NCI-H82 treated with DMSO at 0.1 percent for 48 hours (cell line): ENCODE measurements around the gene CATSPERZ.
A peak's percentile ranks its signal among the peaks of the same experiment; 100 is the strongest.

Experiments
- DNase-seq: peaks from one replicate; lab custom pipeline; 2025; ENCODE audit not compliant: unreplicated experiment; lab: John Stamatoyannopoulos, UW

CATSPERZ gene

DNA sequence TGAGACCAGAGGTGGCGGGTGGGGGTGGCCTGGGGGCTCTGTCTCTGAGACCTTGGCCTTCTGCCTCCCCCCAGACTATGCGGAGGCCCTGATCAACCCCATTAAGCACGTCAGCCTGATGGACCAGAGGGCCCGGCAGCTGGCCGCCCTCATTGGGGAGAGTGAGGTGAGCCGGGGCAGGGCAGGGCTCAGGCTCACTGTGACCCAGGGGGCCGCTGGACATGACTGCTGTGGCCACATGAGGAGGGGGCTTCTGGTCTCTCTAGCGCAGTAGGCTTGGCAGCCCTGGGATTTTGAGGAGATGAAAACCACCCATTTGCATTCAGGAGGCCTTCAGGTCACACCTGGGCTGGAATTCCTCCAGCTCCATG lies 36.2 kb upstream of the CATSPERZ start:
- DNase-seq: no peak

DNA sequence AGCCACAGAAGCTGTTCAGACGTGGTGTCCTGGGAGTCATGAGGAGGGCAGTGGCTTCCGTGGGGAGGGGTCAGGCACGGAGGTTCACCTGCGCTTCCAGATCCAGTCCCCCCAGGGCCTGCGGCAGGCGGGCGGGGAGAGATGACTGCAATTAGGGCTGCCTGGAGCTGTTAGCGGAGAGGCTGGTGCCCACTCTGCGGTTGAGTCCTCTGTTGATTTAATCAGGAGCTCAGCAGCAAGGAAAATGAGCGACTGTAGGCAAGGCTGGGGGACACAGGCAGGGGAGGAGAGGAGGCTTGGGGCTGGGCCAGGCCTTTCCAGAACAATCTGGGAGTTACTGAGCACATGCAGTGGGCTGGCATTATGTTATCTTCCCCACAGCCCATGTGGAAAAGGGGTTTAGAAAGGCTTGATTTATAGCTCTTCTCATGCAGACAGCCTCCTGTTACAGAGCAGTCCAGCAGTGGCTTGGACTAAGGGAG lies 35.7 kb upstream of the CATSPERZ start:
- no peak for DNase-seq

DNA sequence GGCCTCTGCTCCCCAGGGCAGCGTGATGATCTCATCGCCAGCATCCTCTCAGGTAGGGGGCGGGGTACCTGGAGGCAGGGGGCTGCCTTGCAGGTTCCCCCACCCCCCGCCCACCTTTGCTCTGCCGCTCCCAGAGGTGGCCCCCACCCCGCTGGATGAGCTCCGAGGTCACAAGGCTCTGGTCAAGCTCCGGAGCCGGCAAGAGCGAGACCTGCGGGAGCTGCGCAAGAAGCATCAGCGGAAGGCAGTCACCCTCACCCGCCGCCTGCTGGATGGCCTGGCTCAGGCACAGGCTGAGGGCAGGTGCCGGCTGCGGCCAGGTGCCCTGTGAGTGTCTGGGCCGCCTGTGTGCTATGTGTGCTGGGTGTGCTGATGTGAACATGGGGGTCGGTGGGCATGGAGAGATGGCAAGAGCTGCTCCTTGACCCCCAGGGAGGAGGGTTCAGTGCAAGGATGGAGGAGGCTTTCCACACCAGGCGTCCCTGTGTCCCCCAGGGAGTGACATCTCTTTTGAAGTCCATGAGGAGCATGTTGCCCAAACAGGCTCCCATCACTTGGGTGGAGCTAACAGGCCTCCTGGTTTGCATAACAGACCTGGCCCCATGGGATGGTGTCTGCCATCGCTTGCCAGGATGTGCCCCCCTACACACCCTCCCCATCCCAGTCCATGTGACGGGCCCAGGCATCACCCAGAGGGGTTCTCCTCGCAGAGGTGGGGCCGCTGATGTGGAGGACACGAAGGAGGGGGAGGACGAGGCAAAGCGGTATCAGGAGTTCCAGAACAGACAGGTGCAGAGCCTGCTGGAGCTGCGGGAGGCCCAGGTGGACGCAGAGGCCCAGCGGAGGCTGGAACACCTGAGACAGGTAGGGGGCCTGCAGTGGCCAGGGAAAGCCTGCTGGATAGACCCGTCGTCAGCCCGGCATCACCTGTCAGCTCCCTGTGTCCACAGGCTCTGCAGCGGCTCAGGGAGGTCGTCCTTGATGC lies 34.7 kb upstream of the CATSPERZ start:
- DNase-seq: no peak

DNA sequence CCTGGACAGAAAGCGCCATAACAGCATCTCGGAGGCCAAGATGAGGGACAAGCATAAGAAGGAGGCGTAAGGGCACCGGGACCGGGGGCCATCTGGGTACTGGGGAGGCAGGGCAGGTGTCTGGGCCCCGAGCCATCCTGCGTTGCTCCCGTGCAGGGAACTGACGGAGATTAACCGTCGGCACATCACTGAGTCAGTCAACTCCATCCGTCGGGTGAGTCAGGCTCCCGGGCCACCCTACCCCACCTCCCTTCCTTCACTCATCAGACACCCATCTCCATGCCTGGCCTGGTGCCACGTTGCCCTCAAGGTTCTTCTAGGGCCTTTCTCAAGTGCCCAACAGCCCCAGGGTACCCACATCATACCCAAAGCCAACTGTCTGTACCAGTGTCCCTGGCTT lies 33.8 kb upstream of the CATSPERZ start:
- no peak for DNase-seq

DNA sequence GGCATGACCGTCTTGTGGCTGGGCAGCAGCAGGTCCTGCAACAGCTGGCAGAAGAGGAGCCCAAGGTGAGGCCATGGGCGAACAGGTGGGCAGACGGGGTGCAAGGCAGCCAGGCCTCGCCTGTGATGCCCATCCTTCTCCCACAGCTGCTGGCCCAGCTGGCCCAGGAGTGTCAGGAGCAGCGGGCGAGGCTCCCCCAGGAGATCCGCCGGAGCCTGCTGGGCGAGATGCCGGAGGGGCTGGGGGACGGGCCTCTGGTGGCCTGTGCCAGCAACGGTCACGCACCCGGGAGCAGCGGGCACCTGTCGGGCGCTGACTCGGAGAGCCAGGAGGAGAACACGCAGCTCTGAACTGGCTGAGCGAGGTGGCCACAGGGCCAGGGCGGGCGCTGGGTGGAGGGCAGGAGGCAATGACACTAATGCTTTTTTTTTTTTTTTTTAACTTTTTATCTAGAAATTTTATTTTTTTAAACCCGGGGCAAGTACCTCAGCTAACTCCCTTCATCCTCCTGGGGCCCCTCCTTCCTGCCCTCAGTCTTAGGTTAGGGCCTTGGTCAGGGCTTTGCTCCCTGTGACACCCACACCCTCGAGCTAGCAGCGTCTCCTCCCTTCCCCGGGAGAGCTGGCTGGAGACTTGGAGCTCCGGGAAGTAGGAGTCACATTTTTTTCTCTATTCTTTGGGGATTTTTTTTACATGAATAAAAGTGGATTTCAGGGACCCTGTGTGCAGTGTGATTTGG lies 32.8 kb upstream of the CATSPERZ start:
- DNase-seq: no peak

DNA sequence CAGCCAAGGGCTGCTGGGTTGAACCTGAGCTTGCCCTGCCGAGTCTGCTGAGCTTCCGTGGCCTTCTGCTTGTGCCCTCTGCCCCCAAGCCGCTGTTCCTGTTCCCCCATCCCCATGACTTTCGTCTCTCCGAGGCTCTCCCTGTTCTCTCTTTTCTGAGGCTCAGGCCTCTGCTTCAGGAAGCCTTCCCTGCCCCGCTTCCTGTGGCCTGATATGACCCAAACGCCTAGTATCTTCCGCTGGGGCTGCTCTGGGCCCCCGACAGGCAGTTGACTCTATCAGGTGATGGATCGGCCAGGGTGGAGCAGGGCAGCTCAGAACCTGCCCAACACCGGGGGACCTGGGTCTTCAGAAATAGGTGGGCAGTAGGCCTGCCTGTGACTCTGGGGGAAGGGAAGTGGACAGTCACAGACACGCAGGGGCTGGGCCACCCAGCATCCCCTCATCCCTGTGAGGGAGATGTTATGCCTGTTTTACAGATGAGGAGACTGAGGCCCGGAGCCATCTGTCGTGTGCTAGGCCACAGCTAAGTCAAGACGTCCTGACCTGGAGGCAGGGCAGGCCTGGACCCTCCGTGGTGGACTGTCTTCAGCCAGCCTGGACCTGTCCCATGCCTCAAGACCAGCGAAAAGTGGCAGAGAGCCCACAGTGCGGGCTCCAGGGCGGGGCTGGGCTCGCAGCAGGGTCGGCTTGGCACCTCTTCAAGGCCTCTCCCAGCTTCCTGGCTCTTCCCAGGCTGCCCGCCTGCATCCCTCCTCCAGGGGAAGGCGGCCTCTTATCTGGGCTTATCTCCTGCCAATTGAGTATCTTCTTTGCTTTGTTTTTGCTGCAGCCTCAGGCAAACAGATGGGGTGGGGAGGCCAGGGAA lies 31.9 kb upstream of the CATSPERZ start:
- DNase-seq: no peak

DNA sequence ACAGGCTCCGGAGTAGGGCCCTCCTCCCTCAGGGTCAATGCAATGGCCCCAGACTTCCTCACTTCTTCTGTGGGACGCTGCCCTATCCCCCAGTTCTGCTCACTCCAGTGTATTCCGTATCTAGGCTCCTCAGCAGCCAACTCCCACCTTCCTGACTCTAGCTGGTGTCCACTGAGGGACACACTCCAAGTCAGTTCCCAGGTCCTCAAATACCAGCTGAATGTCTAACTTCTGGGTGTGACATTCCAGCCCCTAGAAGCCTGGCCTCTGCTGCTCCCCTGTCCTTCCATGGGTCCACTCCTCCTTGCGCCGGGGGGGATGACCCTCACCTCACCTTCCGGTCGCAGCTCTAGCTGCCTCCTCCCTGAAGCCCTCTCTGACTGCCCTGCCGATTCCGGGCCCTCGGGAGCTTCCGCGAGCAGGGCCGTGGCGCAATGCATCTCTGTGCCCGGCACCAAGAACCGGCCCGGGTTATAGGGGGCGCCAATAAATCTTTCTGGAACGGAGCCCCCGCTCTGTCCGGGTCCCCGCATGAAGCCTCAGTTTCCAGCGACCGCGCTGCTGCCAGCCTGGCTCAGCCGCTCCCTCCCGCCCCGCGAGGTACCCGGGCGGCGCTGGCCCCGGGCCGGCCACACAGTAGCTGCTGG lies 31.1 kb upstream of the CATSPERZ start:
- DNase-seq: no peak

DNA sequence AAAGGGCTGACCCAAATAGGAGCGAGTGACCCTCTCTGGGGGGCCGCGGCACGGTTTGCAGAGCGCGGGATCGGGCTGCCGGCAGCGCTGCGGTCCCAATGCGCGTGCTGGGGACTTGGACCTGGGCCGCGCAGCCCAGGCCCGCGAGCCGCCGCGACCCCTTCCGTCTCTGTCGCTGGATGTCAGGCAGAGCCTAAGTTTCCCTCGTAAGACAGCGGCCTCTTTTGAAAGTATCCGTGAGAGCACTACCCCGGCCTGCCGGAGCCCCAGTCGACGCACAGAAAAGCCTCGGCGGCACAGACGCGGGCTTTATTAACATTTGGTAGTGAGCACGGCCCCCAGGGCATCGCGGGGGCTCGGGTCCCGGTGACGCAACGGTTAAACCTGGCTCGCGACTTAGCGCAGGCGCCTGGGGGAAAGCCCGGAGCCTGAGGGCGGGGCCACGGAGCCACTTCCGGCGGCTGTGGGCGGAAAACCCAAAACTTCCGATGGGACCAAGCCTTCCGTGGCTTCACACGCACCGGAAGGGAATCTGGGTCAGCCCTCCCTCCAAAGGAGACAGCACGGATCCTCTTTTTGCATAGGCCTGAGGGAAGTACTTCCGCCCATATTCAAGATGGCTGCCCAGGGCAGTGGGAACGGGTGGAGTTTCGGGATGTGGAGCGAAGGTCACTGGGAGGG lies 30.5 kb upstream of the CATSPERZ start:
- peak; percentile 96 for DNase-seq

DNA sequence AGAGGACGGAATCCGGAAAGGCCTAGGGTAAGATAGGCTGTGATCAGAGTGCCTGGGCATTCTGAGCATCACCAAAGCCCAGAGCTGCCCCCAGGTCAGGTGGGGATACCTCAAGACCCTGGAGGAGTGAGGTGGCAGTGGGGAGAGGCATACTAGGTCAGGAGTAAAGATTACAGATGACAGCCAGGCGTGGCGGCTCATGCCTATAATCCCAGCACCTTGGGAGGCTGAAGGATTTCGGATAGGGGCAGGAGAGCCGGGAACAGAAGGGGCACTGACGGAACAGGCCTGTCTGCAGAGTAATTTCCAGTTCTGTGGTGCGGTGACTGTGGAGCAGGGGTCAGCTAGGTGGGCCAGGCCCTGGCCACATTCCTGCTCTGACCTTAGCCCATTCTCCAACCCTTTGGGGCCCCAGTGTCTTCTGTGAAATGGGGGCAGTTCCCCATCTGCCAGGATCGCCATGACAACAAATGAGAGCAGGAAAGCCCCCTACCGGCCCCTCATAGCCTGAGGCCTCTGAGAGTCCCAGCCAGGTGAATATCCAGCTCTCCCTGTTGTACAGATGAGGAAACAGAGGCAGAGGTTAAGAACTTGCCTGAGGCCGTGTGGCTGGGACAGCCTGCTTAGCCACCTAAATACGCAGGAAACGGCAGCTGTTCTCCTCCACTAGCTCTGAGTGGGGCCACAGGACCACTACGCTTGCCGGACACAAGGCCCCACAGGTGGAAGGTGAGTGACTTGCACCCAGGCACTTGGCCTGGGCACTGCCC lies 24.9 kb upstream of the CATSPERZ start:
- DNase-seq: no peak

DNA sequence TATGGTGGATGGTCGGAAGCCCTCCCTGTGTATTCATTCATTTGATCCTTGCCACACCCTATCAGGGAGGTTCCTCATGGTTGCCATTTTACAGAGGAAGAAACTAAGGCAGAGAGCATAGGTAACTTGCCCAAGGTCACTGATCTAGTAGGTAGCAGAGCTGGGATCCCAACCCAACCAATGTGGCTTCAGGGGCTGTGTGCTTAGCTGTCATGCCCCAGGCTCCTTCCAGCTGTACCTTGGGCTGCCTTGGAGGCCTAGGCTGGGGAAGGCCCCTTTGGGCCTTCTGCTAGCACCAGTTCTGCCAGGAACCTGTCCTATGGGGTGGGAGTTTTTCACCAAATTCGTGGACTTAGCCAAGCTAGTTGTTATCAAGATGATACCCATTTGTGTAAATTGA lies 24.3 kb upstream of the CATSPERZ start:
- DNase-seq: no peak

DNA sequence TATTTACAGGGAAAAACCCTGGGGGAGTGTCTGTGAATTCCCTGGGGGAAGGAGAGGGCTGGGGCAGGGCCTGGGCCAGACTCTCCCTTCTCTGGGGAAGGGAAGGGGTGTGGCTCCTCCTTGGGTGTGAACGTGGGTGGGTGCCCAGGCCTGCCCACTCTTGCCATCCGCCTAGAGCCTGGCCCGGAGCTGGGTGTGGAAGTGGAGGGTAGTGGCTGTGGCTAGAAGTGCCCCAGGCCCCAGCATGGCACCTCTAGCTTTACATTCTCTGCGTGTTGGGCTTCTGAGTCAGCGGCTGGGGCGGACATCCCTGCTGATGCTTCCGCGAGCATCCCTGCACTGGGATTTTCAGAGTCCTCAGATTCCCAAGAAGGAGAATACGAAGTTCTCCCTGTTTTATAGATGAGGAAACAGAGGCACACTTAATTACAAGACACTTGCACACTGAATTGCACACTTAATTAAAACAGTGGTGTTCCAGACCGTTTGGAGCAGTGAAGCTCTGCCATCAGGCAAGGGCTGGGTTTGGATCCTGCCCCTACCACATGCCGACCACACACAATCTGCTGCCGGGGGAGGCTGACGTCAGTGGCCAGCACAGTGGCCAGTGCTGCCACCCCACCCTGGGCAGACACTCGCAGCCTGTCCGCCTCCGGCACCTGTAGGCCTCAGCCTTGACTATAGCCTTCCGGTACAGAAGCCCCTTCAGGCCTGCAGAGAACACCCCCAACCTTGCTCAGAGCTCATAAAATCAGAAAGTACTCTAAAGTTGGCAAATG lies 23.3 kb upstream of the CATSPERZ start:
- no peak for DNase-seq

DNA sequence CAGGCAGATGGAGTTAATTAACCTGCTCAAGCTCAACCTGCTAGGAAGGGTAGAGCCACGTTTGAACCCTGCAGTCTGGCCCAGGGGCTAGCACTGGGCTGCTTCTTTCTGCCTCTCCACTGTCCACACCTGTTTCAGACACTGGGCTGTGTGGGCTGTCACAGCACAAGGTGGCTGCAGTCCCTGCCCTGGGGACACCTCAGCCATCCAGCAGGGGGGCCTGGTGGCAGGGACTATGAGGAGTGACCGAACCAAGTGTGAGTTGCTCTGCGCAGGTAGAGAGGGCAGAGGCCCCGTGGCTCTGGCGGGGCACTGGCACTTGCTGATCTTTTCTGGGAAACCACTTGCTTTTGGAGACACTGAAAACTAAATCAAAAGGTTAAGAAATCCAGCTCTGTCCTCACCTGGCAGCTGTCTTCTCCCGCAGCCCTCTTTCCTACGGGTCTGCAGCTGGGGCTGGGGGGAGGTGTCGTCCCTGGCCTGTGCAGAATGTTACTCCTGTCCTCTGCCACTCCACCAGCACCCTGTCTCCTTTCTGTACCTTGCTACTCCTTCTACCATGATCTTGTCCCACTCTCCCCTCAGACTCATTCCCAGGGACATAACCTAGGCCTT lies 21.5 kb upstream of the CATSPERZ start:
- DNase-seq: no peak

DNA sequence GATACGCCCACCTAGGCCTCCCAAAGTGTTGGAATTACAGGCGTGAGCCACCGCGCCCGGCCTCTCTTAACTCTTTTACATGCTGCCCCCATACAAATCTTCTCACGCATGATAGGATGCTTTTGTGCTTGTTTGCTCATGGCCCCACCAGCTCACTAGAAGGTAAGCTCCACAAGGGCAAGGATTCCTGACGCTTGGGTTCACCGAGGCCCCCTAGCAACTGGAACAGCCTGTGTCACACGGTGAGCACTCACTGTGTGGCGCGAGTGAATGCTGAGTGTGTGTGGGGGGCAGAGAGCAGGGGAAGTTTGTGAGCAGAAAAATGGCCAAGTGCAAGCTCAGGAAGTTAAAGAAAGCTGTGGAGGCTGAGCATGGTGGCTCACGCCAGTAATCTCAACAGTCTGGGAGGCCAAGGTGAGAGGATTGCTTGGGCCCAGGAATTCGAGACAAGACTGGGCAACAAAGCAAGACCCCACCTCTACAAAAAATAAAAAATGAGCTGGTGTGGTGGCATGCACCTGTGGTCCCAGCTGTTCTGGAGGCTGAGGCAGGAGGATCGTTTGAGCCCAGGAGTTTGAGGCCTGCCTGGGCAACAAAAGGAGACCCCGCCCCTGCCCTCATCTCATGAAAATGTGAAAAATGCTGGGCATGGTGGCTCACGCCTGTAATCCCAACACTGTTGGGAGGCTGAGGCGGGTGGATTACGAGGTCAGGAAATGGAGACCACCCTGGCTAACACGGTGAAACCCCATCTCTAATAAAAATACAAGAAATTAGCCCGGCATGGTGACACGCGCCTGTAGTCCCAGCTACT lies 18.0 kb upstream of the CATSPERZ start:
- DNase-seq: no peak

DNA sequence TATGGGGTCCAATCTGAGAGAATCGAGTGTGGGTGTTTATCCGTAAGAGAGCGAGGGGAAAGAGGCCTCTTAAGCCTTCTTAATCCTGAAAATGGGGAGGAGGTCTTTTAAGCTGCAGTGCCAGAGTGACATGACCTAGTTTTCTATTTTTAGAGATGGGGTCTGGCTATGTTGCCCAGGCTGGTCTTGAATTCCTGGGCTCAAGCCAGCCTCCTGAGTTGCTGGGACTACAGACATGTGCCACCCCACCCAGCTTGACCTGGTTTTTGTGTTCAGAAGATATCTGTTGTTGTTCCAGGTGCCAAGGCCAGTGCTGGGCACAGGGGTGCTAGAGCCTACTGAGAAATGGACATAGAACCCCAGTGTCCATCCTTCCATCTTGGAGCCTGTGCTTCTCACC lies 17.1 kb upstream of the CATSPERZ start:
- DNase-seq: peak; percentile 6

DNA sequence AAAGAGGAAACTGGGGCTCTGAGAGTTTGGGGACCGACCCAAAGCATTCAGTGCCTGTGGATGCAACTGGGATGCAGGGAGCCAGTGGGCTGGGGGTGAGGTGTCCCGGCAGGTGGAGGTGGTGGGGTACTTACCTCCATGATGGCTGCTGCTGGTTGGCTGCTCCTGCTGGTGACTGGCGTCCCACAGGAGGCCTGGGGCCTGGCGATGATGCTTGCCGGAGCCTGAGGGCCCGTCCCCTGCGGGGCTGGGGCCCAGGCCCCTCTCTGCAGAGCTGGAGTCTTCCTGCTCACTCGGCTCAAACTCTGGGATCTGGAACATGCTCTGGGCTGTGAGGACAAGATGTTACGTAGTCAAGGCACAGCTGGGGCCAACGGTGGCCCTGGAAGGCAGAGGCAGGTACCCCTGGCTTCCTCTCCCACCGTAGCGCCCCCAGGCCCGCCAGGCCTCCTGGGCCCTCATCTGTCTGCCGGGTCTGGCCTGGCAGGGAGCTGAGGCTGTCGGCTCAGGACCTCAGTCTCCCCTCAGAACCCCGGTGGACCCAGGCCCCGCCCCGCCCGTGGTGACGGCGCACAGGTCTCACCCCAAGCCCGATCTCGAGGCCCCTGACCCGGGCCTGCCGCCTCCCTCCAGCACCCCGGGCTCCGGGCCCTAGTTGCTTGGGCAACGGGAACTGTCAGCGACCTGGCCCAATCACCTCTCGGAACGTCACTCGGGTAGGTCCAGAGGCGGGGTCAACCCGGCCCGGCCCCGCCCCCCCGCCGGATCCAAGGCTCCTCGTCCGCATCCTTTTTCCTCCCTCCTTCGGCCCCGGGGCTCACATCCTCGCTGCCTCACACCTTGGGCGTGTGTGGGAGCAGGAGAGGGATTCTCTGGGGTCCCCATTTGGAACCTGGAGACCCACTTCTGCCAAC lies 15.9 kb upstream of the CATSPERZ start, which contains the start of gene BAD:
Gene BAD, minus strand, starts transcription at position 618 of the 914 bp plus-strand sequence. Its CDS starts 297 bp downstream, at position 321.
- peak; percentile 65 for DNase-seq
